ENCODE data around the gene SMIM20.
A peak's percentile ranks its signal among the peaks of the same experiment; 100 is the strongest.
"Not testable (repeated sequence)": the region's sequence is repeated elsewhere in the genome, so short reads cannot be mapped to it uniquely, and the experiment has no call there.

Gene SMIM20

GRCh38 chr4:25913851-25914669 is at the start of gene SMIM20:
SMIM20 (plus strand) TSS chr4:25914220; CDS start chr4:25914314, 94 bp downstream.
- DNase-seq (ENCODE audit: low read depth in 2 of 2, low spot score in 1 of 2) = peak; percentile 79

GRCh38 chr4:25865586-25865985 is 48.4 kb upstream of the SMIM20 start:
- DNase-seq (ENCODE audit: low read depth in 2 of 2, low spot score in 1 of 2) = no peak

DNA sequence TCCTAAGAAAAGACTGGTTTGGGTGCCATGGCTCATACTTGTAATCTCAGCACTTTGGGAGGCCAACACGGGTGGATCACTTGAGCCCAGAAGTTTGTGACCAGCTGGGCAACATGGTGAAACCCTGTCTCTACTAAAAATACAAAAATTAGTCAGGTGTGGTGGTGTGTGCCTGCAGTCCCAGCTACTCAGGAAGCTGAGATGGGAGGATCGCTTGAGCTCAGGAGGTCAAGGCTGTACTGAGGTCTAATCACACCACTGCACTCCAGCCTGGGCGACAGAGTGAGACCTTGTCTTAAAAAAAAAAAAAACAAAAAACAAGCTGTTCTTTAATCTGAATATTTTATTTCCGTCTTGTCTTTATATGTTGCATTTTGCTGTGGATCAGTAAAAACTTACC is 47.6 kb upstream of the SMIM20 start:
- not testable (repeated sequence) for DNase-seq (ENCODE audit: low read depth in 2 of 2, low spot score in 1 of 2)

- DNase-seq (ENCODE audit: low read depth in 2 of 2, low spot score in 1 of 2) = no peak
These were observed 46.2 kb upstream of the SMIM20 start for GRCh38 chr4:25867781-25868294.

DNA sequence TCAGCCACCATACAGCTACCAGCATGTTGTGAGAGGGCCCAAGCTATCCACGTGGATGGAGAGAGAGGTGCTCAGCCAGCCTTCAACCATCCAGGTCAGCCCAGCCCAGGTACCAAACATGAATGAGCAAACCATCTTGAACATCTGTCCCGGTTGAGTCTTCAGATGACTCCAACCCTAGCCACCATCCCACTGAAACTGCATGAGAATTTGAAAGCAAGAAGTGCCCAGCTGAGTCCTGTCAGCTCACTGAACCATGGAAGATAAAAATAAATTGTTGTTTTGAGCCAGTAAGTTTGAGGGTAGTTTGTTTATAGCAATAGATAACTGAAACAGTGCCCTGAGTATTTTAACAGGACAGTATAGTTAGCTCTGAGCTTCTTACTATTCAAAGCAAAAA is 43.9 kb upstream of the SMIM20 start:
- DNase-seq (ENCODE audit: low read depth in 2 of 2, low spot score in 1 of 2) = no peak

- DNase-seq (ENCODE audit: low read depth in 2 of 2, low spot score in 1 of 2) = no peak
These were observed 41.0 kb upstream of the SMIM20 start for GRCh38 chr4:25872851-25873631.

- DNase-seq (ENCODE audit: low read depth in 2 of 2, low spot score in 1 of 2) = no peak
These were observed 40.3 kb upstream of the SMIM20 start for GRCh38 chr4:25873632-25874129.

DNA sequence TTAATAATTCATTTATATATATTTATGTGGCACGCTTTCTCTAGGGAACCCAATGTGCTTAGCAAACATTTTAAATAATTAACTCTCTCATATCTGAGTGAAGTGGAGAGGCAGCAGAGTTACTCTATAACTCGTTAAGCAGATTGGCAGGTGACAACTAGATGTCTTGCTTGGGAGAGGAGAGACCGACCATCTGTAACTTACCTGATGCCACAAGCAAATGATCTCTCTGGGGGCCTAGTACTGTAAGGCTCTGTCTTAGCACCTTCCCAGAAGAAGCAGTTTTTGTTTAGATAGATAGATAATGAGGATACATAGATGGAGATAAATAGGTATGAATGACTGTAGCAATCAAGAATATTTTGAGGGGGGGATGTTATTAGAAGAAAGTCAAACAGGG is 39.4 kb upstream of the SMIM20 start:
- no peak for DNase-seq (ENCODE audit: low read depth in 2 of 2, low spot score in 1 of 2)

- DNase-seq (ENCODE audit: low read depth in 2 of 2, low spot score in 1 of 2) = no peak
These were observed 38.7 kb upstream of the SMIM20 start for GRCh38 chr4:25875281-25875745.

GRCh38 chr4:25878676-25879075 is 35.3 kb upstream of the SMIM20 start:
- DNase-seq (ENCODE audit: low read depth in 2 of 2, low spot score in 1 of 2) = no peak

DNA sequence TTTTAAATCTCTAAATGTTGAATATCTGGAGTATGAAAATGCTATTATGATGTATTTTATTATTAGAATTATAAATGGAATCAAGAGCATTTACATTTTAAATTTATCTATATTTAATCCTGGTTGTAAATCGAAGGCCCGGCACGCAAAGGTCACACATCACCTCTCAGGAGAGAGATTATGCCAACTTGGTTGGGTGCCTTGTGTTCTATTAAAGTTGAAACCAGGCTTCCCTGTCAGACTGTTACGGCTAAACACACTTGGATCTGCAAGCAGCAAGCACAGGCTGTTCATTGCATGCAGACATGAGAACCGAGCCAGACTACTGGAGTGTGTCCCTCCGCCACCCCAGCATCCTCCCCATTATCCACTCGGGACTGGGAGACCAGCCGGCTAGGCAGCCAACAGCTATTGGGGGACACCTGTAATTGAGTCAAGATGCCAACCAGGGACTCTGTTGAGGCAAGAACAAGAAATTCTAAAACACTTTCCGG is 34.9 kb upstream of the SMIM20 start:
- no peak for DNase-seq (ENCODE audit: low read depth in 2 of 2, low spot score in 1 of 2)

- DNase-seq (ENCODE audit: low read depth in 2 of 2, low spot score in 1 of 2) = no peak
These were observed 34.4 kb upstream of the SMIM20 start for GRCh38 chr4:25879587-25879986.

DNA sequence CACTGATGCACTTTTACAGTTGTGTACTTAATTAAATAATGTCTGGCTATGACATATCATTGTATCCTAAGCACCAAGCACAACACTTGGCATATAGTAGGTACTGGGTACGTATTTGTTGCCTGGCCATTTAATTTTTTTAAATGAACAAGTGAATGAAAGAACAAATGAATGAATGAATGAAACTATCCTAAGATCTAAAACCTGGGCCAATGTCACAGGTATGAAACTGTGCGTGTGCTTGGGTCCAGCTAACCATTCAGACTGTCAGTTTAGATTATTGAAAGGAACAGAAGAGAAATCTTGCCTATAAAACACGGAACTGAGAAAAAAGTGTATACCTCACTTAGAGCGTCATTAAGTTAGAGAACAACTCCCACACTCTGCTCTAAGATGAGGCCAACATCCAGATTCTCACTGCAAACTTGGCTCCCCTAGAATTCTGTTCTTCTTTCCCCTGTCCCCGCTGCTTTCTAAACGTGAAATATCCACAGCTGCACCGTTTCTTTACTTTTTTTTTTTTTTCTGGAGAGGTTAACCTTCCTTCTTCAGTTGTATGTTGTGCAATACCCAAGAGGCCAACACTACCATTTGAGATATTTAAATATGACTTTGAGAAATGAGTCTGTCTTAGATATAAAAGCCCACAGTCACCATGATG is 33.9 kb upstream of the SMIM20 start:
- DNase-seq (ENCODE audit: low read depth in 2 of 2, low spot score in 1 of 2) = no peak

DNA sequence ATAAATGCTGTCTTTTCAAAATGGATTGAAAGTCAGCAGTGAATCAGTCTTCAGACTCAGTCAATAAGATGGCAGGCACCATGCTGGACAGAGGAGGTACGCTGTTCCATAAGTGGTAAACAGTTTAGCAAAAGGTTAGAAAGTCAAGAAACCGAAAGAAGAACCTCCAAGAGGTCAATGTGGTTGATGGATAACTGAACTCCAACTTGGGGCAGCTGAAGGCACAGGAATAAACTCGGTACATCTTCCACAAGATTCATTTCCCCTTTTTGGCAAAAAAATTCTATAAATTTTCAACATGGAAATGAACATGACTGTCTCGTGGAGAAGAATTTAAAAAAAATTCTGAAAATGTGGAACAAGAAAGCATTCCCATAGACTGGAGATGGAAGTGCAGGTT is 32.8 kb upstream of the SMIM20 start:
- DNase-seq (ENCODE audit: low read depth in 2 of 2, low spot score in 1 of 2) = no peak

DNA sequence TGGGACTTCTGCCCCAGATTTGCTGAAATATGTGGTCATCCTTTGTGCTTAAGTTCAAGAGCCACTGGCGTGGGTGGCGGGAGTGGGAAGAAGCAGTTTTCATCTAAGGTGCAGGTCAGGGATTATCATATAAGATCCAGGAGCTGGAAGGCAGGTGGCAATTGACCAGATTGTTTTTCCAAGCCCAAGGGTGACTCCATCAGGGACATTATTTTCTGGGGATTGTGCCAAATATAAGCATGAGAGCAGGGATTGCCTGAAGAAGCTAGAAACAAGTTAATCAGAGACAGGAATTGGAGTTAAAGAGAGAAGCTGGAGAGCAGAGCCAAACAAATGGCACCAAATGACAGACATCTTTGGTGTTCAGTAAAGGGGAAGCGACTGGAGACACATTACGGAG is 31.8 kb upstream of the SMIM20 start:
- DNase-seq (ENCODE audit: low read depth in 2 of 2, low spot score in 1 of 2) = no peak

- no peak for DNase-seq (ENCODE audit: low read depth in 2 of 2, low spot score in 1 of 2)
These were observed 30.5 kb upstream of the SMIM20 start for GRCh38 chr4:25883565-25883964.

DNA sequence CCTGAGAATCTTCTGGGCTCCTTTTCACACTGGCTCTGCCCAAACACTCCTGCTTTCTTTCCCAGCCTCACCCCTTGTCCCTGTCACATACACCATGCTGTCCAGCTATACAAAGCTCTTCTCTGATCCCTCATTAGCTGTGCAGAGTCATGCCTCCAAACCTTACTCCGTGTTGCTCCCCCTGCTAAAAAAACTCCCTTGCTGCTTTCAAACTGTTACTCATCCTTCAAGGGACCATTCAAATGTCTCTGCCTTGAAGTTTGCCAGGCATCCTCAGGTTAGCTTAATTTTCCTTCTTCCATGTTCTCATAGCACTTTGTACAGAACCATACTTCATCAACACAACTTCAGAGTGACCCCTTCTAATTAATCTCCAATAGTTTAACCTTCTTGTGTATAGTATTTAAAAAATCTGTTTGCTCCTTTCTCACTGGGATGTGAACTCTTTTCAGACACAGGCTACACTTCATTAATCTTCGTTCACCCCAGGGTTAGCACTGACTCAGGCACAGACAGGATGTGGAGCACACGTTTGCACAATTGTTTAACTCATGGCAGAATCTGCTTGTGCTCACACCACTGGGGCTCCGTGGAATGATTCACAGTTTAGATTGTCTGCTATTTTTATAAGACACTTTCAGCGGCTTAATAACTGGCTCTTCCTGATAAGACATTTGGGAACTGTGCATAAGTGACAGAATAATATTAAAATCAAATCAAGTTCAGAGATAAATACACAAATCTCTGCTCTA is 29.8 kb upstream of the SMIM20 start:
- no peak for DNase-seq (ENCODE audit: low read depth in 2 of 2, low spot score in 1 of 2)

DNA sequence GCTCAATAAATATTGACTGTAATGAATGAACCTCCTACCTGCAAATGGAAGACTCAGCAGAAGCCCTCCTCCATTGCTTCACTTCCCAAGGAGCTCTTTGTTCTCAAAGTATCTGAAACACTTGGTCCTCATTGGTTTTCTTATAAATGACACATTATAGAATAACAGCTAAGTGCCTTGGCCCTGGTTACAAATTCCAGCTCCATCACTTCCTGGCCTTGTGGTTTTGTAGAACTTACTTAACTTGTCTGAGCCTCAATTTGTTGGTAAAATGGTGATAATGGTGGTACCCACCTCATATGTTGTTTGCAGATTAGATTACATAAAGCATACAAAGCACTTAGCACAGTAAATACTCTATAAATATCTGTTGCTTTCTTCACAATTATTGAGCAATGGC is 25.2 kb upstream of the SMIM20 start:
- DNase-seq (ENCODE audit: low read depth in 2 of 2, low spot score in 1 of 2) = no peak

DNA sequence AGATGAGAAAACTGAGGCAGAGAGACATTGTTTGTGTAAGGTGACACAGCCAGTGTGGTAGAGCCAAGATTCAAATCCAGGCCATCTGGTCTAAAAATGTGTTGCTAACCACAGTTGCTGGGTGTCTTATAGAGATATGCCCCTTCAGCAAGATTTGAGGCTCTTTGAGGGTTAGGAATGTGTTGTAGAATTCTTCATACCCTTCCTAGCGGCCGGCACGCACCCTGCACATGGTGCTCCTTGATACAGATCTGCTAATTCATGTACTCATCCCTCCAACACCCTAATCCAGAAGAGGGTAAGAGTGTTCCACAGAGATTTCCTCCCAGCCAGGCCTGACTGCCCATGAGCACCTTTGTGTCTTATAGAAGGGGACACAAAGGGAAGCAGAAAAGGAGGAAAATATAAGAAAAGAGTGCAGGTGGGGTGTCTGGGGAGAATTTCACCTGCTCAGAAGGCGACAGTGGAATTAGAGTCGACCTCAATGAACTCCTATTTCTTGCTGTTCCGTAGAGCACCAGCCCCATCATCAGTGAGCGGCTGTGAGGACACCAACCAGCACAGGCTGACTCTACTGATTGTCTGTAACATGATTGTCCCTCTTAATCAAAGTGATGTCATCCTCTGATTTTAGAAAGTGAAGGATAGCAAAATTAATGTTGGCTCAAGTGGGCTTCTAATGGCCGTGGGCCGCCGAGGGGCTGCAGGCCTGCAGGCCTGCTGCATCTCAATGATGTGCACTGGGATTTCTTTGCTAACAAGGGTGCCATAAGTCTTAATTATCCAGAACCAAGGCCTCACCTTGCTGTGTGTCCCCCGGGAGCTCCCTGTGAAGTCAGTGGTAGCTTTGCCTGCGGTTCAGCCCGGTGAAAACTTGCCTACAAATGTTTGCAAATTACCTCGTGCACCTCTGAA is 24.2 kb upstream of the SMIM20 start:
- DNase-seq (ENCODE audit: low read depth in 2 of 2, low spot score in 1 of 2) = no peak

Measured in stimulated activated CD8-positive, alpha-beta memory T cell treated with anti-CD3 and anti-CD28 coated beads, Interleukin-4, amount 100 ng/mL, for 4 hours (primary cell).